Measurements from ENCODE around the gene HERC2.
"Not testable (repeated sequence)": the region's sequence is repeated elsewhere in the genome, so short reads cannot be mapped to it uniquely, and the experiment has no call there.

HERC2 gene

DNA sequence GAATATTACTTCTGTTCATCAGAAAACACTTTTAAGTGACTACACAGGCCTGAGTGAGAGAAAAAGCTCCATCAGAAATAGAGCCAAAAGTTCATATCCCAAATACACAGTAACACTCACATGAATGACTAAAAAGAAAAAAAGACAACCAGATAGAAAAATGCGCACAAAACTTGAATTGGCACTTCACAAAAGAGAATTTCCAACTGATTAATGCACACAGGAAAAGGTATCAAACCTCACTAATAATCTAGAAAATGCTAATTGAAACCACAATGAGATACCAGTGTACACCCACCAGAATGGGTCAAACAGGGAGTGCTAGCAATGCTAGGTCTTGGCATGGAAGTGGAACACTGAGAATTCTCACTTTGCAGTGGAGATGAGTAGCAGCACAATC is 78.6 kb downstream of the HERC2 start:
- TF ChIP-seq, protein P1, sequence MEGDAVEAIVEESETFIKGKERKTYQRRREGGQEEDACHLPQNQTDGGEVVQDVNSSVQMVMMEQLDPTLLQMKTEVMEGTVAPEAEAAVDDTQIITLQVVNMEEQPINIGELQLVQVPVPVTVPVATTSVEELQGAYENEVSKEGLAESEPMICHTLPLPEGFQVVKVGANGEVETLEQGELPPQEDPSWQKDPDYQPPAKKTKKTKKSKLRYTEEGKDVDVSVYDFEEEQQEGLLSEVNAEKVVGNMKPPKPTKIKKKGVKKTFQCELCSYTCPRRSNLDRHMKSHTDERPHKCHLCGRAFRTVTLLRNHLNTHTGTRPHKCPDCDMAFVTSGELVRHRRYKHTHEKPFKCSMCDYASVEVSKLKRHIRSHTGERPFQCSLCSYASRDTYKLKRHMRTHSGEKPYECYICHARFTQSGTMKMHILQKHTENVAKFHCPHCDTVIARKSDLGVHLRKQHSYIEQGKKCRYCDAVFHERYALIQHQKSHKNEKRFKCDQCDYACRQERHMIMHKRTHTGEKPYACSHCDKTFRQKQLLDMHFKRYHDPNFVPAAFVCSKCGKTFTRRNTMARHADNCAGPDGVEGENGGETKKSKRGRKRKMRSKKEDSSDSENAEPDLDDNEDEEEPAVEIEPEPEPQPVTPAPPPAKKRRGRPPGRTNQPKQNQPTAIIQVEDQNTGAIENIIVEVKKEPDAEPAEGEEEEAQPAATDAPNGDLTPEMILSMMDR (conservative IDR thresholded peaks at IDR 0.05; ENCODE audit: low read length): no peak
- H3K4me3 ChIP-seq (ENCODE audit: low read length): no peak overlapping the region
- DNase-seq (ENCODE audit: low read depth): no peak

DNA sequence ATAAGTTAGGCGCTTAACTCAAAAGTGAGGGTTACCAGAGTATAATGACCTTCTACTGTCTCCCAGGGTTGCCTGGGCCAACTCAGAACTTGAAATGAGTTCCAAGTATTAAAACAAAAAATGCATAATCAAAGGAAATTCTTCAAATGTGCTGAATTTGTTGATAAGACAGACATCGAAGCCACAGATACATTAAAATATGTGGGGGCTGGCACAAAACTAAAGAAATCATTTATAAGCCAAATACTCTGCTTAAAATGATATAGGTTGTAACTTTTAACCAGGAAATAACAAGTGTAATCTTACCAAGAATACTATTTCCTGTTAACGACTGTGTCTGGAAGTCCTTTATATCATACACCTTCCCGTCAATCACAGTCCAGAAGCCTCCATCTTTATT is 83.7 kb downstream of the HERC2 start:
- H3K4me3 ChIP-seq (ENCODE audit: low read length); DNase-seq (ENCODE audit: low read depth): not testable (repeated sequence)

DNA sequence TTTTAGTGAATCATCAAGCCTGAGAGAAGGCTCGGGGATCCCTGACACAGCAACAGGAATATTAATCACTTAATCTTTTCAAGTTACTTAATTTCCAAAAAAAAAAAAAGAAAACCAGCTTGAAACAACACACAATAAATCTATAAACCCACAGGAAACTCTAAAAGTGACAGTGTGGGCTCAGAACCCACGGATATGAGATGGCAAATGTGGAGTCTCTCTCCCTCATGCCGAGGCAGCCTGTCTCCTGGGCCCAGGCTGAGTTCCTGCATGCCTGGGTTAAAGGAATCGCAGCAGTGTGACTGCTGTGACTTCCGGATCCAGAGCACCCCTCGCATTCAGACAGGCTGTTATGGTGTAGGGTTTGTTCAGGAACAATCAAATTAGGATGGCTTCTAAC is 90.2 kb downstream of the HERC2 start:
- not testable (repeated sequence) for DNase-seq (ENCODE audit: low read depth); H3K4me3 ChIP-seq (ENCODE audit: low read length)

DNA sequence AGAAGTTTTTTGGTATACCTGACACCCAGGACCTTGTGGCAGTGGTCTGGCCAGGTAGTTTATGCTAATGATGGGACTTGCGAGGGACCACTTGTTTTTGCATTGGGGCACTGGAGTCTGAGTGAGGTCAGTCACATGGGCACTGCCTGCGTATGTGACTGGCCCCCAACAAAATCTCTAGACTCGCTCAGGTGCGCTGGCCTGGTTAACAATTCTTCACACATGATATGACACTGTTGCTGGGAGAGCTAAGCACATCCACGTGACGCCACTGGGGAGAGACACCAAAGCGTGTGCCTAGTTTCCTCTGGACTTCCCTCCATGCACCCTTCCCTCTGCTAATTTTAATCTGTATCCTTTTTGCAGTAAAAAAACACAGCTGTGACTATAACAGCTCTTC is 90.6 kb downstream of the HERC2 start:
- not testable (repeated sequence) for DNase-seq (ENCODE audit: low read depth); H3K4me3 ChIP-seq (ENCODE audit: low read length)

DNA sequence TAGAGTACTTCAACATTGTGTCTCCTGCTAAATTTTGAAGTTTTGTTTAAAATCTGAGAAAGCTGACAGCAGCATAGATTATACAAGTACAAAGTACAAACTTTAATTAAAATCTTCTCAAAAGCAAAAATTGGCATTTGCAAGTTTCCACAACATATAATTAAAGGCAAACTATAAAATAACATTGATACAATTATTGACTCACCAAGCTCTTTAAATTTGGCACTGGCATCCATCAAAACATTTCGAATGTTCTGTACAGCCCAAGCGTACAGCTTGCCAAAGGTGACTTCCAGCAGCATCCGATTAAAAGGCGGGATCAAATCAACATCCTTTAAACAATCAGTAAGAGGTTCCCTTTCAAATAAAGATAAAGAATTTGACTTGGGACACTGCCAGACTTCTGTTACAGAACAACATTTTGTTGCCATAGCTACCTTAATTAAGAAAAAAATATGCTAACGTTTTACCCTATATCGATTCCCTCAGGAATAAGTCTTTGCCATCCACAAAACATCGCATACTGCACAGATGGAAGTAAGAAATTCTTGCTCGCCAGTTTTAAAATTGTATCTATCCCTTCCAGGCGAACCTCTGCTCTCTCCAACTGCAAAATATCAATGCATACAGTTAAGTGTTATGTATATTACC is 92.9 kb downstream of the HERC2 start:
- not testable (repeated sequence) for DNase-seq (ENCODE audit: low read depth); H3K4me3 ChIP-seq (ENCODE audit: low read length)

DNA sequence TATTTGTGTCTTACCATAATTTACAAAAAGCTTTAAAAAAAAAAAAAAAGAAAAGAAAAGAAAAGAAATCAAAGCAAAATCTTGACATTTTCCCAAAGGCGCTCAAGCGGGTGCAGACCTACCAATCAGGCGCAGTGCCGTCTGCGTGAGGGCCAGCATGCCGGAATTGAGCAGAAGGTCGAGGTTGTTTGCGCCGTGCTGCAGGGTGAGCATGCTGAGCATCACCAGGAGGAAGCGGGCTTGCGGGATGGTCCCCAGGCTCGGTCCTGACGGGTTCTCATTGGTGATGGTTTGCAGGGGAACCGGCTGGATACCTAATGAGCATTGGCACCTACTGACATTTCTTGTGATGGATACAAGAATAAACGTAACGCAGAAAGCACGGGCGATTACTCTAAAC is 93.9 kb downstream of the HERC2 start:
- DNase-seq (ENCODE audit: low read depth): no peak
- H3K4me3 ChIP-seq (ENCODE audit: low read length): no peak overlapping the region
- TF ChIP-seq, protein P1 (conservative IDR thresholded peaks at IDR 0.05; ENCODE audit: low read length): no peak

DNA sequence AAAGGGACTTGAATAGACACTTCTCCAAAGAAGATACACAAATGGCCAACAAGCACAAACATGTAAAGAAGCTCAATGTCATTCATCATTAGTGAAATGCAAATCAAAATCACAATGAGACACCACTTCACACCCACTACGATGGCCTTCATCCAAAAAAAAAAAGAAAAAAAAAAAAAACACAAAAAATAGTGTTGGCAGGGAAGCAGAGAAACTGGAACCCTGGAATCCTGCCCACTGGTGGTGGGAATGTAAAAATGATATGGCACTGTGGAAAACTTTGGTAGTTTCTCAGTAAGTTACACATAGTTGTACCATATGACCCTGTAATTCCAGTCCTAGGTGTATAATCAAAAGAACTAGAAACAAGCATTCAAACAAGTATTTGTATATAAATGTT is 94.7 kb downstream of the HERC2 start:
- TF ChIP-seq, protein P1 (conservative IDR thresholded peaks at IDR 0.05; ENCODE audit: low read length): peak; percentile 35
- not testable (repeated sequence) for DNase-seq (ENCODE audit: low read depth); H3K4me3 ChIP-seq (ENCODE audit: low read length)

DNA sequence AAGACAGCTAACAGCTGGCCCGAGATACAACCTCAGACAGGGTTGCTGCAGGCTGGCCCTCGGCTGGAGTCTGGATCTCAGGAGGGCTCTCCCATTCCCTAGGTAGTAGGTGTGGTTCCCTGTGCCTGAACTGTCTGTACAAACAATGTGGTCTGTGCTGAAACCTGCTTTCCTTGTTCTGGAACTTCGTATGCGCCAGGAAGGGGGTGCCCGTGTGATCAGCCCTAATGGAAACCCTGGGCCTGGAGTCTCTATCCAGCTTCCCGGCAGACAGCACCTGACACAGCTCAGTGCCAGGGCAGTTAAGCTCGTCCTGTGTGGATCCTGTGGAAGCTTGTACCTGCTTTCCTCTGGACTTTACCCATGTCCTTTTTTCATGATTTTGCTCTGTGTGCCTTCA is 99.4 kb downstream of the HERC2 start:
- not testable (repeated sequence) for DNase-seq (ENCODE audit: low read depth); H3K4me3 ChIP-seq (ENCODE audit: low read length)

DNA sequence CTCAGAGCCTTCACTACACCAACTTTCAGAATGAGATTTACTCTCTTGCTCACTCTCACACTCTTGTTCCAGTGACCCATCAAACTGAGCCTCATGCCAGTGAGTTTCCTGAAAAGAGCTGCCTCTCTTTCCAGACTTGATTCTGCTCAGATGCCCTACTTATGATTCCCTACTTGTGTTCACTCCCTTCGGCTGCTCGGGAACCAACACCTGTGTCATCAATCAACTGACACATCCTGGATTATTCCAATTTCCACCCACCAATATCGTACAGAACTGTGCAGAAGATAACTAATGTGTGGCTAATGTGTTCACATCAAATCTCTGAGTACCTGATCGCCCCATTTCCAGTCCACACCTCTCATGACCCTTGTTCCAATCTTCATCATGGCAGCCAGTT is 100.3 kb downstream of the HERC2 start:
- DNase-seq (ENCODE audit: low read depth); H3K4me3 ChIP-seq (ENCODE audit: low read length): not testable (repeated sequence)

DNA sequence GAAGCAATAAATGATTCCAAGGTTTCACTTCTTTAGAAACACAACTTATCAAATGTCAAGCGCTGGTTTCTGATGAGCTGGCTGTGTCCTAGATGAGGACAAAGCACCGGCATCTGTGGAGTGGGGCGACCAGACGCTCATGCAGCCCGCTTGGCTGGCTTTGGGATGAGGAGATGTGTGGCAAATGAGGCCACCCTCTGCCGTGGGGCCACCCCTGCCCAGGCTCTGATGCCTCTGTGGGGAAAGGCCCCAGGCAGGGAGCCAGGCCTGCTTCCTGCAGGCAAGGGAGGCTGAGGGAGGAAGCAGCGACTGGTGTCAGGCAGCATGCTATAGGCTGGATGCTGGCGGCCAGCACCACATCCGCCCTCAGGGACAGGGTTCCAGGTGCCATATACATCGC is 102.9 kb downstream of the HERC2 start:
- no peak for DNase-seq (ENCODE audit: low read depth)

DNA sequence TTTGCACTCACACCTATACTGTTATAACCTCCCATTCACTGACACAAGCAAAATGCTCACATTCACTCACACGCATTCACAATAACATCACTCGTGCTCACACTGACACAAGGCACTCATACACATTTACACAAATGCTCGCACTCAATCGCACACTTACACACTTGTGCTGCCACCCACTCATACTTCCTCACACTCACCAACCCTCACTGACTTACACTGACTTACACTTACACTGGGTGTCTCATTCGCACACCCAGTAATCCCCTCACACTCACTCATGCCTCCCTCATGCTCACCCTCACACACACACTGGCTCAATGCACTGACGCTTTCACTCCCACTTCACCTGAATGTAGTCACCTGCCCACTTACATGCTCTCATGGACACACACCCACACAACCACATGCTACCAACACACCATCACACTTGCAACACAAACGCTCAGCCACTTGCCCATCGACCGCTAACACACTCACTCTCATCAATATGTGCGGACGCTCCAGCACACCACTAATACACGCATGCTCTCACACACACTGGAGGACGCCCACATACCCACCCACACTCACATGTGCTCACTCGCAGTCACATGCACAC is 104.9 kb downstream of the HERC2 start:
- DNase-seq (ENCODE audit: low read depth); H3K4me3 ChIP-seq (ENCODE audit: low read length): not testable (repeated sequence)

More for the DNA sequence above, 102.9 kb downstream of the HERC2 start:
- no peak overlapping the region for H3K4me3 ChIP-seq (ENCODE audit: low read length)
- TF ChIP-seq, protein P1 (conservative IDR thresholded peaks at IDR 0.05; ENCODE audit: low read length): no peak

DNA sequence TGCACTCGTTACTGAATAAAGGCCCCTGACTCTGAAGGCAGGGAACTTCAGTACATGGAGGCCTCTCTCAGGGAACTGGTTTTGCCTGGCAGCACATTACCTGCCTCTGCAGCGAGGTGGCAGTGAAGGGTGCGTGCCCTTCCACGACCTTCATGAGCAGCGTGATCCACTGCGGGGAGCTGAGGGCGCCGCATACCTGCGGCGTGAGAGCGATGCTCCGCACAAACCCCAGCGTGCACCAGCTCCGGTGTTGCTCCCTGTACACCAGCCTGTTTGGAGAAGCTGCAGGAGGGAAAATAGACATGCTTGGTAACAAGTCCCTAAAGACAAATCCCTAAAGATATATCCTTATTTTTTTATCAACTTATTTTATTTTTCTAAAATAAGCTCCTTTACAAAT is 106.5 kb downstream of the HERC2 start:
- not testable (repeated sequence) for H3K4me3 ChIP-seq (ENCODE audit: low read length)

DNA sequence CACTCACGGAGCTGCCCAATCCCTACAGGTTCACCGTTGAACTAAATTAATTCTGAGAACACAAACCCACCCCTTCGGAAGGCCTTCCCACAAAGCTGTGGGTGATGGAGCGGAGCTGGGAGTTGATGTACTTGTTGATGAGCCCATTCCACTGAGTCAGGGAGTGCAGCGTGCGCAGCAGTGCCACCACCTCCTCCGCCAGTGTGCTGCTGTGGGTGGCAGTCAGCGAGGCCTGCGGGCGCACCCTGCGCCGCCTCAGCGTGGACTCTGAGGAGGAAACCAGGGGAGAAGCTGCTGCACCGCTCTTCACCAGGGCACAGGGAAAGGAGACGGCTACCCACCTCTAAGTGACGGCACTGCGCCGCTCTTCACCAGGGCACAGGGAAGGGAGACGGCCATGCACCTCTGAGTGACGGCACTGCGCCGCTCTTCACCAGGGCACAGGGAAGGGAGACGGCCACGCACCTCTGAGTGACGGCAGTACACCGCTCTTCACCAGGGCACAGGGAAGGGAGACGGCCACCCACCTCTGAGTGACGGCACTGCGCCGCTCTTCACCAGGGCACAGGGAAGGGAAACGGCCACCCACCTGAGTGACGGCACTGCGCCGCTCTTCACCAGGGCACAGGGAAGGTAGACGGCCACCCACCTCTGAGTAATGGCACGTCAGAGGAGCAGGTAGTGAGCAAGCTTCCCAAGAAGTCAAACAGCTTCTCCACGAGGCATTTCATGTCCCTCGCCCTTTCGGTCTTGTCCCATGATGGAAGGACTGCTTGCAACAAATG is 107.8 kb downstream of the HERC2 start:
- not testable (repeated sequence) for H3K4me3 ChIP-seq (ENCODE audit: low read length); DNase-seq (ENCODE audit: low read depth)

More for the DNA sequence above, 106.5 kb downstream of the HERC2 start:
- not testable (repeated sequence) for DNase-seq (ENCODE audit: low read depth)

DNA sequence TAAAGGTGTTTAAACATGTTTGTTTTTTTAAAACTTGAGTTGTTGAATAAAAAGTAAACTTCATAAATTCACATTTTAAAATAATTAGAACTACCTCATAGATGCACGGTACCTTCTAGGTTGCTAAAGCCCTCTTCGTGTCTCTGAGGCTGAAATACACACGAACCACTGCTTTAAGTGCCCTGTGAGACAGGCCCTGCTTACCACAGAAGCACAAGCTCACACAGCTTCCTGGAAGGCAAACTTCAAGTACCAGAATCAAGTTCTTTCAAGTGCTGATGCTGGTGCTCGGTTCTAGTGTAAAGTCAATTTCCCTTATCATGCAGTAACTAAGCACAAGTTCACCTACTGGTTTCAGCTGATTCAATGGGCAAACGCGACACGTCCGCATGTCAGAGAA is 108.6 kb downstream of the HERC2 start:
- not testable (repeated sequence) for DNase-seq (ENCODE audit: low read depth); H3K4me3 ChIP-seq (ENCODE audit: low read length)

Measured in AG10803 (cell line).